Stimulated activated CD8-positive, alpha-beta memory T cell treated with anti-CD3 and anti-CD28 coated beads, Interleukin-15, amount 100 ng/mL, for 24 hours (primary cell): ENCODE results near the gene ABCG5.

Experiments
- DNase-seq: peaks from one replicate; pipeline ENCODE4 v3.0.0-alpha.2; 2020; ENCODE audit warnings: low read depth

The ABCG5 gene

DNA sequence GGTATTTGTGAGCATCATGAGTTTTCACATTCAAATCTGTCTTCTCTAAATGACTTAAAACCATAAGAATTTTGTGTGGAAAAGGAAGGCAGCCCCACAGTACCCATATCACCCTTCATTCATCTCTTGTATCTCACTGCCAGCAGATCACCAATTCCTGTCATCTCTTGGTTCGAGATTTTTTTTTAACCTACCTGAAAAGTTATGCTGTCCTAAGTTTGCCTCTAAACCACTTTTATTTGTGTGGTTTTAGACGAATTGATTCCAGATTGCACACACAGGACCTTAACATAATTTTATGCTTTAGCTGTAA is 32.0 kb downstream of the ABCG5 start:
- DNase-seq, result no peak

GRCh38 chr2:43803113-43803512 is 35.5 kb downstream of the ABCG5 start:
- DNase-seq, result no peak

GRCh38 chr2:43802135-43802534 is 36.5 kb downstream of the ABCG5 start:
- DNase-seq, result no peak

DNA sequence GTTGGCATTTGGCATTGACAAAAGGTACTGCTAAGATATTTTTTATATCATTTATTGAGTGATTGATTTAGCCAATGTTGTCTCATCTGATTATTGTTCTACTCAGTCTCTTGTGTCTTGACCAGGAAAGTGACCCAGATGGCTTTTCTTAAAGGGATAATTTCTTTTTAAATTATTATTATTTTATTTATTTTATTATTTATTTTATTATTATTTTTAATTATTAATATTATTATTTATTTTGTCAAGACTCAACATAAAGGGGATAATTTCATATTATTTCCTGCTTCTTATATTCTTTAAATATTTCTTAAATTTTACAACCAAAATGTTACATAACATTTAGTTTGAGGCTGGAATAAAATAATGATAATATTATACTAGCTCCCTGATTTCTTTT is 37.7 kb downstream of the ABCG5 start:
- no peak for DNase-seq

DNA sequence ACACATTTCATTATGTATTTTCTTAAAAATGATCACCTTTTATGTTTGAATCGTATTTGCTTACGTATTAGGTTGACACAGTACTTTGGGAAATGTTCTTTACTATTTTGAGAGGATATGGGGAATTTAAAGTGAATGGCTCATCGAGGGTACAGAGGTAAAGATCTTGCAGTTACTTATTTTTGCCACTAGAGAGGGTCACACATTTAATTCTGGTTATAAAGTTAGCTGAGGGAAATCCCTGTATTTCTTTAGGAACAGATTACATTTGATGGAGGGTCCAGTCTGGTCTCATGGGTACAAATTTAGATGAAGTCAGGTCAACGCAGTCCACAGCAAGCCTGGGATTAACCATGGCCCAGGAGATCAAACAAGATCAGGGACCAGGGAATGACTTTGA is 40.3 kb downstream of the ABCG5 start:
- no peak for DNase-seq

DNA sequence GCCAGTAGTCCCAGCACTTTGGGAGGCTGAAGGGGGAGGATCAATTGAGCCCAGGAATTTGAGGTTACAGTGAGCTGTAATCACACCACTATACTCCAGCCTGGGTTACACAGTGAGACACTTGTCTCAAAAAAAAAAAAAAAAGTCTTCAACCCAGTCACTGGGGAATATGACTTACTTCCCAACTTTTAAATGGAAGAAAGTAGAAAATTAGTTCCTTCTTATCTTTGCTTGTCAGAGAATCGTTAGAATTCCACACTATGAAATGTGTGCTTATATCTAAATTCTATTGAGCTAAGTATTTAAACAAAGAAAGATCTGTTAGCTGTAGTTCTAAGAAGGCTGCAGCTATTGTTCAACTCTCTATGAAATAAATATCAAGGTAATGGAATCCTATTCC is 42.4 kb downstream of the ABCG5 start:
- no peak for DNase-seq

DNA sequence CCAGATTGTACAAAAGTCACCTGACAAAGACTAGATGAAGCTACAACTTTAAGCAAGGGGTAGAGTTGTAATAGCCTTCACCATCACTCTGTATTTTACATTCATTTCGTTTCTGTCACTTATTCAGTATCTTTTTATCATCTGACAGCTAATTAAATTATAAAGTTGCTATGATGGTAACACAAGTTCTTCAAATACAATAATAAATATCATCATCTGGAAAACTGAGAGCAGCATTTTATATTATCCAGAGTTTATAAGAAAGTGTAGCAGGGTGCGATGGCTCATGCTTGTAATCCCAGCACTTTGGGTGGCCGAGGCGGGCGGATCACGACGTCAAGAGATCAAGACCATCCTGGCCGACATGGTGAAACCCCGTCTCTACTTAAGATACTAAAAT is 43.7 kb downstream of the ABCG5 start:
- no peak for DNase-seq

GRCh38 chr2:43792653-43793052 is 46.0 kb downstream of the ABCG5 start:
- DNase-seq, result no peak

DNA sequence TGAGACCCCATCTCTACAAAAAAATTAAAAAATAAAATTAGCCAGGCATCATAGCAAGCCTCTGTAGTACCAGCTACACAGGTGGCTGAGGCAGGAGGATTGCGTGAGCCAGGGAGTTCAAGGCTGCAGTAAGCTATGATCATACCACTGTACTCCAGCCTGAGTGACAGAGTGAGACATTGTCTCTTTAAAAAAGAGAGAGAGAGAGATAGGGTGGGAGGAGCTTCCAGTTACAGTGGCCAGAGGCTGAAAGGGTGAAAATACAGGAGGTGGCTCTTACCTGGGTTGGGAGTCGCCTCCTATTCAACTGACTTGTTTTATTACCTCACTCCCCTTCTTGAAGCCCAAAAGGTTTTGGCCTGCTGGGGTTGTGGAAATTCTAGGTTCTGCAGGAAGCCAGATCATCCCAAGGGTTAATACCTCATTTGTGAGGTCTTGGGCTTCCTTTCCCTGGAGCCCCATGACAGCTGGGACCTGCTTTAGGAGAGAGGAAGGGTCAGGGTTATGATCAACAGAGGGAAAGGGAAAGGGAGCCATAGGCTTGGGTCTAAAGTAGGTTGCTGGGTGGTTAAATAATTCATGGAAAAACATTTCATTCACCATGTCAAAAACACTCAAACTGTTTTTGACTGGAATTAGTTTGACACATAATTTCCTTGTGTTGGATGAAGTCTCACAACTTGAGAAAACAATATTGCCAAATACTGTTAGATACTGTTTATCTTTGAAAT is 47.4 kb downstream of the ABCG5 start:
- no peak for DNase-seq

DNA sequence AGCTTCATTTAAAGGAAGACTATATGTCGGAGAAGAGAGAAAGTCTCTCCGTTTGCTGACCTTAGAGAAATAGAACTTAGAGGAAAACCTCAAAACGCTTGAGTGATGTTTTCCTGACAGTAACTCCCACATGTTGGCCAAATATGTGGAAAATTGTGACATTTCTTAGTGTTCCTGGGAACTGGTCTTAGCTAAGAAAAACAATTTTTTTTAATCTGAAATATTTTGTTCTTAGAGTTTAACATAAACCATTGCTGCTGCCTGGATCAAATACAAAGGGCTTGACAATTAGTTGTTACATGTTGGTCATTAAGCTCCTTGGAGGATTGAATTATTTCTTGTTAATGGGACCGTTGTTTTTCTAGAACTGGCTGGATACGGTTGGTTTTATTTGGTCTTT is 48.5 kb downstream of the ABCG5 start:
- DNase-seq, result no peak

GRCh38 chr2:43788646-43789045 is 50.0 kb downstream of the ABCG5 start:
- DNase-seq, result no peak

DNA sequence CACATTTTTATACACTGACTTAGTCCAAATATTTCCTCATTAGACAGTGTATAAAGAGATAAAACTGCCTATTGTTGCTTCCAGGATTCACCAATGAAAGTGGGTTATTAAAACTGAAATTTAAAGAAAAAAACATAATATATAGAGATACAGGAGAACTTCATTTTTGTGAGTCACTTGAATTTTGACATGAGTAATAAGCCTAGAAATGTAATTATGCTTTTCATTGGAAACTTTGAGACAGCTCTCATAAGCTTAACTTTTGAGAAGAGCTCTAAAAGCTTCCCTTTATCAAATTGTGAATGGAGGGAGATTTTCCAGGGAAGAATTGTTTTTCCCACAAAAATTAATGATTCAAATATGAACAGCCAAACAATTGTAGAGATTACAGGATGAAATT is 50.7 kb downstream of the ABCG5 start:
- no peak for DNase-seq

DNA sequence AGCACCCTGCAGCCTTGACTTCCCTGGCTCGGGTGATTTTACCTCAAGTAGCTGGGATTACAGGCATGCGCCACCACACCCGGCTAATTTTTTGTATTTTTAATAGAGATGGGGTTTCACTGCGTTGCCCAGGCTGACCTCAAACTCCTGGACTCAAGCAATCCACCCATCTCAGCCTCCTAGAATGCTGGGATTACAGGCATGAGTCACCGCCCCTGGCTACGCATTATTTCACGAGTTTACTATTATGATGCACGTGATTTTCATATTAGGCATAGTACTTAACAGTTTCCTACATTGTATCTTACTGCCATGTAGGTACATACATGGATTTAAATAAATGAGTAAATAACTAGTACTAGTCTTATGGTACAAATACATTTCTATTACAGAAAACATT is 60.4 kb downstream of the ABCG5 start:
- DNase-seq, result no peak

DNA sequence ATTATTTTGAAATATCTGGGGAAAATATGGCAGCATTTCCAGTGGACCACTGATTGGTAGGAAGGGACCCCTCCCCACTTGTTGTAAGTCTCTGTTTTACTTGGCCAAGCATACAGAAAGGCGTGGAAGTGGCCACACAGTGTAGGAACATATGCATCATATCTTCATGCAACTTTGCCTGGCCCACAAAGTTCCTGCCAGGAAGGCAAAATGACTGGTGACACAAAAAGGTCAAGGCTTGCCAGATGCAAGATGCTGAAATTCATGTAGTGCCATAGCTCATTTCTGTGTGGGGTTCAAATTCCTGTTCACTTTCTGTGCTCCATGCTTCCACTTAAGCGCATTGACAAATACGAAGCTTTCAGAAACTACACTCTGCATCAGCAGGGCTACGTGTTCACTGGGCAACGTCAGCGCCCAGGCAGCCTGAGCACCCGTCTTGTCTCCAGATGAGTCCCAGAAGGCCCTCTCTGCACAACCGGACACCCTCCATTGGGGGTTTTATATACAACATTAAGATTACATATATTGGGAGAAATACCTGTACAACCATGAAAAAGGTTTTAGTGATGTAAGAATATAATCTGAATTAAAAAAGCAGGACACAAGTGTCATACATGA is 61.2 kb downstream of the ABCG5 start:
- DNase-seq, result no peak

GRCh38 chr2:43776324-43776723 is 62.3 kb downstream of the ABCG5 start:
- DNase-seq, result no peak

DNA sequence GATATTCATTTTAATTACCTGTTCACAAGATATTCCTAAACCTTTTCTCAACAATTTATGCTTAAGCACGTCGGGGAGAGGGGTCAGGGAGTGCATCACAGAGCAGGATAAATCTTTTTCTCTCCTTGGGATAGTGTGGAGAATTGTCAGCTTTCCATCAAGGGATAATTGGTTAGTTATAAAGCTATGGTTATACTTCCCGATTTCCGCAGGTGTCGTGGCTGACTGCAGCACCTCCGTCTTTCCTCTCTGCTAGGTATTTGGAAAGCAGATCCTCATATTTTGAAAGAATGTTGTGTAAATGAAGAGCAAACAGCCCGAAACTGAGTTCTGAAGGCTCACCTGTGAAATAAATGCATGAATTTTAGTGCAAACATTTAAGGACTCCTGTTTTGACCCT is 64.0 kb downstream of the ABCG5 start:
- DNase-seq, result no peak

DNA sequence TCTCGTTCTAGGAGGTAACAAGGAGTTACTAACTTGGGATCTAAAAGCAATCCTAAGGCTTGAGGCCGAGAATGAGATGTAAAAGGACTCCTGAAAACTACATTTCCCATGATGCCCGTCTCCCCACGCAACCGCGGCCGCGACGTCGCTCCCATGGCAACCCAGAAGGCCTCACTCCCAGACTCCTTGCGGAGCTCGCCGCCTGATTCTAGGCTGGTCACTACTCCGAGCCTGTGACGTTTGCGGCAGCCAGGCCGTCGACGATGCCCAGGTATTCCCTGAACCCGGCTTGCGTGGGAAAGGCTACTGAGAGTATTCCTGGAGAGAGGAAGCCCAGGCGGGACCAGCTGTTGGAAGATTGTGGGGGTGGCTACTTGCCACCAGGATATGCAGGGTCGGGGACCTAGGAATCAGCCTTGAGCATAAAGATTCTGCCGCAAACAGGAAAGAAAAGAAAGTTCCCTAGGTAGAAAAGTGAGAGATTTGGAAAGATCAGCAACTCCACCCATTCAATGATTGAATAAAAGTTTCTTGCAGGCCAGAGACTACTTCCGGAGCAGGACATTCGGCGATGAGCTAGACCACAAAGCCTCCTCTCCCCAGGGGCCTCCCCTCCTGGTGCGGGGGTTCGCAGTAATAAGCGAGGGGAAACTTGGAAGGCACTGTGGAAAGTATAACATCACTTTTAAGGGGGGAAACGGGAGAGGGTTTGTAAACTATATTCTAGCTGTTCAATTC is 64.6 kb downstream of the ABCG5 start, which contains the start of gene DYNC2LI1:
DYNC2LI1 (plus strand) TSS at position 164 of the 738 bp plus-strand sequence; CDS start at position 264, 100 bp downstream.
- DNase-seq, result peak; percentile 53

- DNase-seq, result no peak
These were observed 72.6 kb downstream of the ABCG5 start for GRCh38 chr2:43766006-43766405.

DNA sequence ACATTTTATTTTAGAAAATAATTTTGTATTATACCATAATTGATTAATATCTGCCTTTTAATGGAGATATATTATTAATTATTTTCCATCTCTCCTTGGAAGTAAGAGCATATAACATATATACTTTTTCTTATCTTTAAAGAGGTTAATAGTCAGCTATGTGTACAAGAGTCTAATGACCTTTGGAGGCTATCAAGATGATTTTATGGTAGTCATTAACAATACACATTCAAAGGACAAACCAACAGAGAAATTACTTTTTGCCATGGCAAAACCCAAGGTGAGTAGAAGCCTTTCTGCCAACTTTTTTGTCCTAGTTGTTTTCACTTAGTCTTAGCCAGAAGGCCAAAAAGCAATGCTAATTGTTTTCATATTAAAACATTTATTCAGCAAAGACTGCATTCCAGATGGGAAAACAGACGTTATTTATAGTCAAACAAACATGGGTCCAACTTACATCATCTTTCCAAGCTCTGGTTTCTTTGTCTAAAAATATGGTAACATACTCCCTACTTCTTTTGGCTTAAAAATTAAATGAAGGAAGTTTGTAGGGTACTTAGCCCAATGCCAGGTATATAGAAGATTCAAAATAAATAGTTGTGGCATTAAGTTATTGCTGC is 74.4 kb downstream of the ABCG5 start:
- no peak for DNase-seq

DNA sequence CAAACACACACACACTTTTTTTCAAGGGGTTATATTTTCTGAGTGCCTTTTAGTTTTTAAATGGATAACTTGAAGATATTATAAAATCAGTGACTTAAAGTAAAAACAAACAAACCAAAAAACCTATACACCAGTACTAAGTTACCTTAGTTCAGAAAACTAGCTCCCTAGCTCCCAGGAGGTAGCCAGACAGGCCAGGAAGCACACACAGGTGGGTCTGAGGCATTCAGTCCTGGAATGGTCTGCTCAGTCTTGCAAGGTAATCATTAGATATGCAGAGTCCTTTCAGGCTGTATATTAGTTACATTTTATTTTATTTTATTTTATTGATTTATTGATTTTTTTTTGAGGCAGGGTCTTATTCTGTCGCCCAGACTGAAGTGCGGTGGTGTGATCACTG is 75.5 kb downstream of the ABCG5 start:
- DNase-seq, result no peak
